Gastrocnemius medialis (tissue), 4 donors: ENCODE measurements around the gene GABBR2. TPM values are rescaled to one million over a fixed set of nuclear protein-coding genes. Genes with fewer than 3 reads are reported as not detected.
"Not testable (repeated sequence)": the region's sequence is repeated elsewhere in the genome, so short reads cannot be mapped to it uniquely, and the experiment has no call there.

Experiments used
- ATAC-seq, 2 donors: fragments of 150-250 bp; one replicate each; pipeline ENCODE4 v1.9.1; 2016
- DNase-seq, 2 donors: peaks; one replicate each; pipeline ENCODE4 v3.0.0-alpha.2; 2019
- H3K27ac ChIP-seq, 4 donors: fragments of 200-600 bp; sonication (generic); 1 replicate in 1 of 4; 2 replicates in 3 of 4; pipeline ENCODE4 v1.5.1; 2016 to 2018; ENCODE audit warnings: mild to moderate bottlenecking in 2 of 4, moderate library complexity in 1 of 4
- H3K27me3 ChIP-seq, 3 donors: fragments of 200-600 bp; sonication (generic) in 2 of 3; 1 replicate in 1 of 3; 2 replicates in 2 of 3; pipeline versions ENCODE4 v1.5.1 to v1.6.0; 2016 to 2019; ENCODE audit warnings: mild to moderate bottlenecking in 1 of 3, moderate library complexity in 1 of 3
- H3K36me3 ChIP-seq, 2 donors: fragments of 200-600 bp; sonication (generic) in 1 of 2; one replicate each; pipeline ENCODE4 v1.5.1; 2017 to 2018
- H3K4me1 ChIP-seq, 2 donors: fragments of 200-600 bp; sonication (generic) in 1 of 2; one replicate each; pipeline ENCODE4 v1.5.1; 2016 to 2017; ENCODE audit warnings: mild to moderate bottlenecking in 2 of 2
- H3K4me3 ChIP-seq, 4 donors: fragments of 200-600 bp; sonication (generic) in 3 of 4; 1 replicate in 1 of 4; 2 replicates in 3 of 4; pipeline ENCODE4 v1.5.1; 2016 to 2019; ENCODE audit warnings: mild to moderate bottlenecking in 2 of 4
- H3K9me3 ChIP-seq, 3 donors: fragments of 200-600 bp; sonication (generic) in 2 of 3; 1 replicate in 1 of 3; 2 replicates in 2 of 3; pipeline ENCODE4 v1.5.1; 2016 to 2019
- CTCF ChIP-seq, 5 experiments: fragments of 450-650 bp in 3 of 5; fragments of 200-600 bp in 2 of 5; sonication (generic) in 2 of 5; IDR thresholded peaks in 4 of 5; conservative IDR thresholded peaks in 1 of 5; 1 replicate in 4 of 5; 2 replicates in 1 of 5; pipeline ENCODE4 v1.5.1; 2016 to 2019; ENCODE audit warnings: antibody characterized with exemption in 5 of 5, mild to moderate bottlenecking in 3 of 5, moderate library complexity in 3 of 5
- POLR2A ChIP-seq, 2 donors: fragments of 450-650 bp; IDR thresholded peaks; one replicate each; pipeline ENCODE4 v1.6.1; 2017; ENCODE audit warnings: antibody characterized with exemption in 2 of 2, mild to moderate bottlenecking in 2 of 2, moderate library complexity in 2 of 2
- in situ Hi-C, 4 donors: fragments of 200-750 bp; cut with MboI; loops; one replicate each; pipeline versions ENCODE4 v1.15.0 to v1.8.0; 2017; ENCODE audit warnings: low sequenced_read_pairs in 4 of 4
- intact Hi-C: fragments of 100-400 bp; cut with DNase I; formaldehyde crosslinking; loops from one replicate; pipeline ENCODE4 v1.15.1; 2023; ENCODE audit warnings: low total_unique reads
- total RNA-seq, 4 donors: library from RNA; depleted of rRNA; stranded (reverse); fragments of >200 nt; gene quantifications; one replicate each; pipeline versions ENCODE4 v1.1.0 to v1.2.3, GENCODE V29; 2016

The GABBR2 gene
- total RNA-seq, 4 donors from 2014 or later = 0.46 to 0.80 TPM; not detected in 2

GRCh38 chr9:98516897-98517503, 191.7 kb downstream of the GABBR2 start:
- in situ Hi-C loops = no loop called here

GRCh38 chr9:98516205-98516896, 192.4 kb downstream of the GABBR2 start:
- Histone ChIP-seq H3K27ac (no peak overlapping the region), H3K36me3 (no peaks in the 10 kb centered on the region), H3K9me3 (no peaks in the 10 kb centered on the region), H3K27me3 (no peaks in the 10 kb centered on the region), H3K4me1 (no peaks in the 10 kb centered on the region), H3K4me3 (no peak overlapping the region)
- ATAC-seq (no peak), DNase-seq (no peak)
- TF ChIP-seq POLR2A (IDR thresholded peaks at IDR 0.05) = no peak
- no peak for TF ChIP-seq CTCF (IDR thresholded peaks at IDR 0.05 in 4 of 5, conservative IDR thresholded peaks at IDR 0.05 in 1 of 5)
- intact Hi-C loops = no loop called here
- in situ Hi-C loops = no loop called here

More at GRCh38 chr9:98516897-98517503, 191.7 kb downstream of the GABBR2 start:
- no peaks in the 10 kb centered on the region for H3K36me3 ChIP-seq
- H3K4me3 ChIP-seq = no peak overlapping the region
- intact Hi-C loops = no loop called here
- no peaks in the 10 kb centered on the region for H3K9me3 ChIP-seq
- ATAC-seq = no peak
- H3K4me1 ChIP-seq = no peaks in the 10 kb centered on the region
- TF ChIP-seq CTCF (IDR thresholded peaks at IDR 0.05 in 4 of 5, conservative IDR thresholded peaks at IDR 0.05 in 1 of 5) = no peak
- no peak for TF ChIP-seq POLR2A (IDR thresholded peaks at IDR 0.05)
- no peak for DNase-seq
- no peaks in the 10 kb centered on the region for H3K27me3 ChIP-seq
- H3K27ac ChIP-seq = no peak overlapping the region

- H3K9me3 ChIP-seq = no peaks in the 10 kb centered on the region
- ATAC-seq (no peak), DNase-seq (no peak)
- H3K36me3 ChIP-seq = no peaks in the 10 kb centered on the region
- no peak for TF ChIP-seq CTCF (IDR thresholded peaks at IDR 0.05 in 4 of 5, conservative IDR thresholded peaks at IDR 0.05 in 1 of 5)
- TF ChIP-seq POLR2A (IDR thresholded peaks at IDR 0.05) = no peak
- intact Hi-C loops = no loop called here
- in situ Hi-C loops = no loop called here
- no peak overlapping the region for H3K4me3 ChIP-seq
- no peaks in the 10 kb centered on the region for H3K27me3 ChIP-seq
- no peak overlapping the region for H3K27ac ChIP-seq
- H3K4me1 ChIP-seq = no peaks in the 10 kb centered on the region
Observed at GRCh38 chr9:98515506-98516204, 193.1 kb downstream of the GABBR2 start.

- in situ Hi-C loops (no loop called here), intact Hi-C loops (no loop called here)
- ATAC-seq = no peak
- TF ChIP-seq POLR2A (IDR thresholded peaks at IDR 0.05) = no peak
- no peak for TF ChIP-seq CTCF (IDR thresholded peaks at IDR 0.05 in 4 of 5, conservative IDR thresholded peaks at IDR 0.05 in 1 of 5)
- Histone ChIP-seq H3K4me1 (no peaks in the 10 kb centered on the region), H3K36me3 (no peaks in the 10 kb centered on the region), H3K4me3 (no peak overlapping the region), H3K27ac (no peak overlapping the region), H3K27me3 (no peaks in the 10 kb centered on the region), H3K9me3 (no peaks in the 10 kb centered on the region)
- DNase-seq = no peak
Observed at GRCh38 chr9:98514841-98515240, 193.9 kb downstream of the GABBR2 start.

GRCh38 chr9:98508217-98508919, 200.4 kb downstream of the GABBR2 start:
- ATAC-seq, in situ Hi-C loops, H3K4me3 ChIP-seq, H3K4me1 ChIP-seq, DNase-seq, H3K27me3 ChIP-seq, intact Hi-C loops, H3K9me3 ChIP-seq, H3K36me3 ChIP-seq, H3K27ac ChIP-seq: not testable (repeated sequence)
